Measurements from ENCODE around the gene KDR. TPM values are rescaled to one million over a fixed set of nuclear protein-coding genes. Genes with fewer than 3 reads are reported as not detected.

Gene KDR
- total RNA-seq, 2 experiments from 2014 or later = not detected

GRCh38 chr4:55068522-55068921 is 56.9 kb downstream of the KDR start:
- Histone ChIP-seq H3K9me2 (ENCODE audit: insufficient read depth, low read length) (no peaks in the 10 kb centered on the region), H2AFZ (ENCODE audit: low read length) (no peak overlapping the region), H3K4me1 (ENCODE audit: insufficient read depth, low read length, poor library complexity, severe bottlenecking) (no peaks in the 10 kb centered on the region), H3K36me3 (ENCODE audit: insufficient read depth, low read length) (no peaks in the 10 kb centered on the region), H3K4me2 (ENCODE audit: low read length) (no peak overlapping the region), H3K4me3 (ENCODE audit: low read depth, low read length, poor library complexity, severe bottlenecking) (no peak overlapping the region), H3K27ac (ENCODE audit: low read depth, low read length, poor library complexity, severe bottlenecking) (no peak overlapping the region), H4K20me1 (ENCODE audit: insufficient read depth, low read length) (no peaks in the 10 kb centered on the region), H3K9me3 (ENCODE audit: low read length) (no peaks in the 10 kb centered on the region), H3K79me2 (ENCODE audit: insufficient read depth, low read depth, low read length) (no peaks in the 10 kb centered on the region)
- no TSS peak for BruUV-seq (replicated peaks)
- CTCF ChIA-PET (ENCODE audit: unreplicated experiment) = no interaction called here
- intact Hi-C loops (cut with micrococcal nuclease; ENCODE audit: unreplicated experiment) = no loop called here
- TF ChIP-seq, protein P1, sequence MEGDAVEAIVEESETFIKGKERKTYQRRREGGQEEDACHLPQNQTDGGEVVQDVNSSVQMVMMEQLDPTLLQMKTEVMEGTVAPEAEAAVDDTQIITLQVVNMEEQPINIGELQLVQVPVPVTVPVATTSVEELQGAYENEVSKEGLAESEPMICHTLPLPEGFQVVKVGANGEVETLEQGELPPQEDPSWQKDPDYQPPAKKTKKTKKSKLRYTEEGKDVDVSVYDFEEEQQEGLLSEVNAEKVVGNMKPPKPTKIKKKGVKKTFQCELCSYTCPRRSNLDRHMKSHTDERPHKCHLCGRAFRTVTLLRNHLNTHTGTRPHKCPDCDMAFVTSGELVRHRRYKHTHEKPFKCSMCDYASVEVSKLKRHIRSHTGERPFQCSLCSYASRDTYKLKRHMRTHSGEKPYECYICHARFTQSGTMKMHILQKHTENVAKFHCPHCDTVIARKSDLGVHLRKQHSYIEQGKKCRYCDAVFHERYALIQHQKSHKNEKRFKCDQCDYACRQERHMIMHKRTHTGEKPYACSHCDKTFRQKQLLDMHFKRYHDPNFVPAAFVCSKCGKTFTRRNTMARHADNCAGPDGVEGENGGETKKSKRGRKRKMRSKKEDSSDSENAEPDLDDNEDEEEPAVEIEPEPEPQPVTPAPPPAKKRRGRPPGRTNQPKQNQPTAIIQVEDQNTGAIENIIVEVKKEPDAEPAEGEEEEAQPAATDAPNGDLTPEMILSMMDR (conservative IDR thresholded peaks at IDR 0.05; ENCODE audit: low read length) = no peak
- no peak for TF ChIP-seq EZH2phosphoT487 (IDR thresholded peaks at IDR 0.05; ENCODE audit: borderline replicate concordance, low read depth, low read length)
- no peak for DNase-seq (ENCODE audit: low spot score)
- POLR2A ChIA-PET = no interaction called here

- ChIA-PET CTCF (ENCODE audit: unreplicated experiment) (no interaction called here), POLR2A (interaction anchor here (0.5 to 0.7 kb wide), 3 partner anchors 46 to 689 kb away, joined by 3 read pairs; no protein-coding TSS in a partner anchor)
- Histone ChIP-seq H3K36me3 (ENCODE audit: insufficient read depth, low read length) (no peaks in the 10 kb centered on the region), H3K4me3 (ENCODE audit: low read depth, low read length, poor library complexity, severe bottlenecking) (no peak overlapping the region), H3K4me1 (ENCODE audit: insufficient read depth, low read length, poor library complexity, severe bottlenecking) (no peaks in the 10 kb centered on the region), H4K20me1 (ENCODE audit: insufficient read depth, low read length) (no peaks in the 10 kb centered on the region), H3K9me3 (ENCODE audit: low read length) (no peaks in the 10 kb centered on the region), H3K9me2 (ENCODE audit: insufficient read depth, low read length) (no peaks in the 10 kb centered on the region), H3K4me2 (ENCODE audit: low read length) (no peak overlapping the region), H3K27ac (ENCODE audit: low read depth, low read length, poor library complexity, severe bottlenecking) (no peak overlapping the region), H2AFZ (ENCODE audit: low read length) (no peak overlapping the region), H3K79me2 (ENCODE audit: insufficient read depth, low read depth, low read length) (no peaks in the 10 kb centered on the region)
- TF ChIP-seq EZH2phosphoT487 (IDR thresholded peaks at IDR 0.05; ENCODE audit: borderline replicate concordance, low read depth, low read length) = no peak
- TF ChIP-seq, protein P1 (conservative IDR thresholded peaks at IDR 0.05; ENCODE audit: low read length) = no peak
- DNase-seq (ENCODE audit: low spot score) = no peak
- intact Hi-C loops (cut with micrococcal nuclease; ENCODE audit: unreplicated experiment) = no loop called here
- BruUV-seq (replicated peaks) = no TSS peak
Measured at GRCh38 chr4:55066018-55066417, 59.4 kb downstream of the KDR start.

DNA sequence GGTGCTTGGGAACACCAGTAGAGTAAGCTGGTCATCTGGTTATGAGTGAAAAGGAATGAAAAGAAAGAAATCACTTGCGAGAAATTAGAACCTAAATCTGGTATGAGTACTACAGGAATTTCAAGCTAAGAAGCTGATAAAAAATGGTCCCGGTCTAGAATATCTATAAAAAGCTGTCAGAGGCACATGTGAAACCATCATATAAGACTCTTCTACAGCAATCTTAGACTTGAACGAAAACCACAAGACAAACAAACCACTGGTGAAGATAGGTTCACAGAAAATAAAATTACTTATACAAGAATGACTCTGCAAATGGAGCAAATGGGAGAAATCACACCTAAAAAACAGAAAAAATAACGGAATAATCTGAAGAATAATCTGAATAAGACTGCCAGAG is 69.9 kb downstream of the KDR start:
- Histone ChIP-seq H3K4me3 (ENCODE audit: low read depth, low read length, poor library complexity, severe bottlenecking) (no peak overlapping the region), H3K36me3 (ENCODE audit: insufficient read depth, low read length) (no peaks in the 10 kb centered on the region), H4K20me1 (ENCODE audit: insufficient read depth, low read length) (no peaks in the 10 kb centered on the region), H3K9me2 (ENCODE audit: insufficient read depth, low read length) (no peaks in the 10 kb centered on the region), H3K79me2 (ENCODE audit: insufficient read depth, low read depth, low read length) (no peaks in the 10 kb centered on the region), H3K9me3 (ENCODE audit: low read length) (no peaks in the 10 kb centered on the region), H3K4me1 (ENCODE audit: insufficient read depth, low read length, poor library complexity, severe bottlenecking) (no peaks in the 10 kb centered on the region), H3K27ac (ENCODE audit: low read depth, low read length, poor library complexity, severe bottlenecking) (no peak overlapping the region), H2AFZ (ENCODE audit: low read length) (no peak overlapping the region), H3K4me2 (ENCODE audit: low read length) (no peak overlapping the region)
- no peak for TF ChIP-seq EZH2phosphoT487 (IDR thresholded peaks at IDR 0.05; ENCODE audit: borderline replicate concordance, low read depth, low read length)
- TF ChIP-seq, protein P1 (conservative IDR thresholded peaks at IDR 0.05; ENCODE audit: low read length) = no peak
- ChIA-PET POLR2A (no interaction called here), CTCF (ENCODE audit: unreplicated experiment) (no interaction called here)
- intact Hi-C loops (cut with micrococcal nuclease; ENCODE audit: unreplicated experiment) = no loop called here
- BruUV-seq (replicated peaks) = no TSS peak
- DNase-seq (ENCODE audit: low spot score) = no peak

Measured in OCI-LY7 (cell line).